GM19463 (cell line): ENCODE results near the gene XRCC5.
"Not testable (repeated sequence)": the region's sequence is repeated elsewhere in the genome, so short reads cannot be mapped to it uniquely, and the experiment has no call there.

ENCODE experiments used
- ATAC-seq: cut with Tn5 transposase; IDR thresholded peaks from one replicate; pipeline ENCODE4 v1.9.1; 2021; ENCODE audit warnings: mild to moderate bottlenecking, moderate library complexity; ENCODE audit not compliant: unreplicated experiment

Gene XRCC5

GRCh38 chr2:216108967-216109921 is at the start of gene XRCC5:
XRCC5 (plus strand) TSS chr2:216109348; CDS start chr2:216109437, 89 bp downstream.
- peak; percentile 48 for ATAC-seq

GRCh38 chr2:216064014-216064630 is 45.0 kb upstream of the XRCC5 start:
- ATAC-seq, result no peak

GRCh38 chr2:216064665-216065064 is 44.5 kb upstream of the XRCC5 start:
- no peak for ATAC-seq

GRCh38 chr2:216066230-216066629 is 42.9 kb upstream of the XRCC5 start:
- no peak for ATAC-seq

GRCh38 chr2:216069028-216069427 is 40.1 kb upstream of the XRCC5 start:
- no peak for ATAC-seq

DNA sequence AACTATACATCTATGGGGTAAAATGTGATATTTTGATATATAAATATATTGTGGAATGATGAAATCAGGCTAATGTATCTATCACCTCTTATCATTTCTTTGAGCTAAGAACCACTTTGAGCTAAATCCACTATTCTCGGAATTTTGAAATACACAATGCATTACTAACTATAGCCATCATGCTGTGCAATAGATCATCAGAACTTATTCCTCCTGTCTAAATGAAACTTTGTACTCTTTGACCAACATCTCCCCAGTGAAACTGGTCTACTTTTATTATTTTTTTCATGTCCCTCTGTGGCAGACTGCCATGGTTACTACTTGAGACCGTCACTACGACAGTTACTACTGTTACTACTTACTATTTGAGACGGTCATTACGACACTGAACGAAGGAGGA is 39.0 kb upstream of the XRCC5 start:
- ATAC-seq, result no peak

- ATAC-seq, result no peak
Measured at GRCh38 chr2:216071111-216071851, 37.9 kb upstream of the XRCC5 start.

DNA sequence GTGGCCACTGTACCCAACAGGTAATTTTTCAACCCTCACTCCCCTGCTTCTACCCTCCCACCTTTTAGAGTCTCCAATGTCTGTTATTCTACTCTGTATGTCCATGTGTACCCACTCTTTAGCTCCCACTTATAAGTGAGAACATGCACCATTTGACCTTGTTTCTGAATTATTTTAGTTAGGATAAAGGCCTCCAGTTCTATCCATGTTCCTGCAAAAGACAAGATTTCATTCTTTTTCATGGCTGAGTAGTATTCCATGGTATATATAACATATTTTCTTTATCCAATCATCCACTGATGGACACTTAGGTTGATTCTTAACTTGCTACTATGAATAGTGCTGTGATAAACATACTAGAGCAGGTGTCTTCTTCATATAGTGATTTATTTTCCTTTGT is 36.7 kb upstream of the XRCC5 start:
- no peak for ATAC-seq

DNA sequence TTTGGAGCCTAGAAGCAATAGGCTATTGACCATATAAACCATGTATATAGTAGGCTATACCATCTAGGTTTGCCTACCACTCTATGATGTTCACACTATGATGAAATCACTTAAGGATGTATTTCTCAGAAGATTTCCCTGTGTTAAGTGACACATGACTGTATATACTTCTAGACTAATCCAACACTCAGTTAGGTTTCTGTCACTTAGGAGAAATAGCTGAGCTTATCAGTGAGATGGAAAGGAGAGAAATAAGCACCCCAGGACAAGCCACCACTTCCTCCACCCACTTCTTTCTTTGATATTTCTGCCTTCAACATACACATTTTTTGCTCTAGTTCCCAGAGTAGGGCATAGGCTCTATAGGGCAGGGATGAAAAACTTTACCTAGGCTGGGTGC is 35.4 kb upstream of the XRCC5 start:
- ATAC-seq, result no peak

DNA sequence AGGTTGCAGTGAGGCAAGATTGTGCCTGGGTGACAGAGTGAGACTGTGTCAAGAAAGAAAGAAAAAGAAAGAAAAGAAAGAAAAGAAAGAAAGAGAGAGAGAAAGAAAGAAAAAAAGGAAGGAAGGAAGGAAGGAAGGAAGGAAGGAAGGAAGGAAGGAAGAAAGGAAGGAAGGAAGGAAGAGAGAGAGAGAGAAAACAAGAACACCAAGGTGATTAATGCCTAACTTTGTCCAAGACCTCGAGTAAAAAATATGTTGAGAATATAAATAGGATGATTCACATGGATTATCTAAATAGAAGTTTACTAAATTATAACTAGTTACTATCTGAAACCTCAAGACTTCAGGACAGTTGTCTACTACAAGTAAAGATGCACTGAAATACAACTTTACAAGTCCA is 34.8 kb upstream of the XRCC5 start:
- ATAC-seq, result no peak

- no peak for ATAC-seq
Measured at GRCh38 chr2:216074794-216075193, 34.4 kb upstream of the XRCC5 start.

GRCh38 chr2:216075510-216076485 is 33.4 kb upstream of the XRCC5 start:
- ATAC-seq, result no peak

DNA sequence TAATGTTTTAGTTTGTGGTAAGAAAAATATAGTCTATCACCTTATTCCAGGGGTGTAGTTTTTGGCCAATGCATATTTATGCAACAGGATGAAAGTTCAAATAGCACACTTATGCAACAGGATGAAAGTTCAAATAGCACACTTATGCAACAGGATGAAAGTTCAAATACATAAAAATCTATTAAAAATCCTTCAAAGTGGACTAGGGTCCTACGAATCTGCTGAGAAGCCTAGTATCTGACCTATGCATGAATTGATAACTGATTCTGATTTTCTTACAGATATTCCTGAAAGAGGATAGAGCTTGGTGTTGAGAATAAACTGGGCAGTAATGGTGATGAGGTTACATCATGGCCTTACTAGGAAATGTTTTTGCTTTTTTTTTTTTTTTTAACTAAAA is 30.4 kb upstream of the XRCC5 start:
- ATAC-seq, result no peak

GRCh38 chr2:216080048-216080447 is 29.1 kb upstream of the XRCC5 start:
- ATAC-seq, result not testable (repeated sequence)

- ATAC-seq, result no peak
Measured at GRCh38 chr2:216081012-216081411, 28.1 kb upstream of the XRCC5 start.

GRCh38 chr2:216081487-216082116 is 27.5 kb upstream of the XRCC5 start, which contains the start of the genes PECR and TMEM169:
PECR (minus strand) TSS chr2:216081809; CDS start chr2:216081741, 68 bp downstream.
TMEM169 (plus strand) TSS chr2:216081919; CDS start chr2:216095964, 14,045 bp downstream.
- ATAC-seq, result peak; percentile 92

GRCh38 chr2:216082117-216082711 is 26.9 kb upstream of the XRCC5 start:
- ATAC-seq, result no peak

DNA sequence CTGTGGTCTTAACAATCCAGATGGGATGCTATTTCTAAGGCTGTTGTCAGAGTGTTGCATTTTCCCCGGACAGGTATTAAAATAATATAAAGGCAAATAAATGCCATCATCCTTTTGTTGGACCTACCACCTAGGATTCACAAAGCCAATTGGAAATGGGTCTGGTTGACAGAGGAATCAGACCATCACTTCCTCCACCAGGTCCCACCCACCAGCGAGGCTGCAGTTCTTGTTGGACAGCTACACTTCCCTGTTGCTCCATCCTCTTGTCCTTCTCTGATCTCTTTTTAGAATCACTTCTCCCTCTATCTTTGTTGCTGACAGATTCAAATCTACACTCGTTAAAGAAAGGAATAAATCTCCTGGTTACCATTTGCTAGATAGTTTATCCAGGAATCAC is 26.3 kb upstream of the XRCC5 start:
- ATAC-seq, result no peak
